ENCODE results near the gene POLA2.

- TF ChIP-seq CTCF (IDR thresholded peaks at IDR 0.05; ENCODE audit: insufficient read depth, low read depth, low read length), result no peak
- no peak for TF ChIP-seq EZH2 (IDR thresholded peaks at IDR 0.05; ENCODE audit: insufficient read depth, low read length)
These were observed 43.9 kb downstream of the POLA2 start for GRCh38 chr11:65305501-65306268.

All from astrocyte (in vitro differentiated cells and primary cell).